CD4-positive, alpha-beta T cell treated with Interleukin-15 for 1 hour (primary cell): Measurements from ENCODE around the gene WDFY3.
"Not testable (repeated sequence)": the region's sequence is repeated elsewhere in the genome, so short reads cannot be mapped to it uniquely, and the experiment has no call there.

Experiments
- DNase-seq: peaks from one replicate; pipeline ENCODE4 v3.0.0-alpha.2; 2020

WDFY3 gene

GRCh38 chr4:84849051-84849640 lies 117.3 kb downstream of the WDFY3 start:
- DNase-seq = no peak

- no peak for DNase-seq
Measured at GRCh38 chr4:84848432-84848831, 118.1 kb downstream of the WDFY3 start.

- DNase-seq = no peak
Measured at GRCh38 chr4:84847978-84848377, 118.5 kb downstream of the WDFY3 start.

- DNase-seq = no peak
Measured at GRCh38 chr4:84846985-84847384, 119.5 kb downstream of the WDFY3 start.

- no peak for DNase-seq
Measured at GRCh38 chr4:84841435-84841834, 125.1 kb downstream of the WDFY3 start.

- DNase-seq = no peak
Measured at GRCh38 chr4:84837751-84838150, 128.7 kb downstream of the WDFY3 start.

GRCh38 chr4:84829633-84830032 lies 136.9 kb downstream of the WDFY3 start:
- DNase-seq = not testable (repeated sequence)

- DNase-seq = no peak
Measured at GRCh38 chr4:84826681-84827080, 139.8 kb downstream of the WDFY3 start.

GRCh38 chr4:84825701-84826341 lies 140.7 kb downstream of the WDFY3 start:
- no peak for DNase-seq

GRCh38 chr4:84821064-84821463 lies 145.4 kb downstream of the WDFY3 start:
- DNase-seq = no peak

- DNase-seq = no peak
Measured at GRCh38 chr4:84814094-84814750, 152.3 kb downstream of the WDFY3 start.

- no peak for DNase-seq
Measured at GRCh38 chr4:84809946-84810345, 156.5 kb downstream of the WDFY3 start.

- no peak for DNase-seq
Measured at GRCh38 chr4:84808332-84808731, 158.2 kb downstream of the WDFY3 start.

- not testable (repeated sequence) for DNase-seq
Measured at GRCh38 chr4:84806541-84806940, 159.9 kb downstream of the WDFY3 start.

- DNase-seq = no peak
Measured at GRCh38 chr4:84804136-84804535, 162.4 kb downstream of the WDFY3 start.

GRCh38 chr4:84803720-84804119 lies 162.8 kb downstream of the WDFY3 start:
- DNase-seq = no peak

GRCh38 chr4:84803116-84803515 lies 163.4 kb downstream of the WDFY3 start:
- DNase-seq = no peak

GRCh38 chr4:84800256-84800655 lies 166.2 kb downstream of the WDFY3 start:
- DNase-seq = no peak

GRCh38 chr4:84799318-84799717 lies 167.2 kb downstream of the WDFY3 start:
- DNase-seq = no peak

- no peak for DNase-seq
Measured at GRCh38 chr4:84796394-84796793, 170.1 kb downstream of the WDFY3 start.

- DNase-seq = no peak
Measured at GRCh38 chr4:84792366-84793301, 173.9 kb downstream of the WDFY3 start.

- DNase-seq = no peak
Measured at GRCh38 chr4:84790769-84791565, 175.5 kb downstream of the WDFY3 start.
